Liver (tissue), 9 donors: Measurements from ENCODE around the gene MUS81. TPM values are rescaled to one million over a fixed set of nuclear protein-coding genes. Genes with fewer than 3 reads are reported as not detected.

Experiments used
- DNase-seq: peaks from one replicate; pipeline ENCODE4 v3.0.0-alpha.2; 2017; ENCODE audit warnings: low spot score
- H3K27ac ChIP-seq, 2 donors: one replicate each; pipeline ENCODE4 v1.7.0; 2013; ENCODE audit warnings: inconsistent platforms in 2 of 2, low read length in 2 of 2, control low read depth in 1 of 2, low read depth in 1 of 2, mild to moderate bottlenecking in 1 of 2
- H3K27me3 ChIP-seq, 4 donors: one replicate each; pipeline versions ENCODE4 v1.6.1 to v1.7.0; 2013; ENCODE audit warnings: low read length in 3 of 4, inconsistent platforms in 1 of 4, mild to moderate bottlenecking in 1 of 4, moderate library complexity in 1 of 4; ENCODE audit not compliant: control insufficient read depth in 4 of 4, insufficient read depth in 4 of 4
- H3K36me3 ChIP-seq, 4 donors: one replicate each; pipeline versions ENCODE4 v1.6.1 to v1.7.0; 2013; ENCODE audit warnings: low read length in 3 of 4, mild to moderate bottlenecking in 3 of 4, low read depth in 1 of 4, moderate library complexity in 1 of 4; ENCODE audit not compliant: control insufficient read depth in 4 of 4, insufficient read depth in 3 of 4
- H3K4me1 ChIP-seq, 4 donors: one replicate each; pipeline versions ENCODE4 v1.6.1 to v1.7.0; 2013; ENCODE audit warnings: low read length in 3 of 4, mild to moderate bottlenecking in 3 of 4, moderate library complexity in 1 of 4; ENCODE audit not compliant: control insufficient read depth in 4 of 4, insufficient read depth in 4 of 4
- H3K4me3 ChIP-seq, 3 donors: one replicate each; pipeline versions ENCODE4 v1.6.1 to v1.7.0; 2013; ENCODE audit warnings: low read length in 3 of 3, control low read depth in 1 of 3, low read depth in 1 of 3, mild to moderate bottlenecking in 1 of 3
- H3K9ac ChIP-seq, 2 donors: one replicate each; pipeline ENCODE4 v1.7.0; 2013; ENCODE audit warnings: low read length in 2 of 2, mild to moderate bottlenecking in 2 of 2, moderate library complexity in 2 of 2, control low read depth in 1 of 2, low read depth in 1 of 2
- H3K9me3 ChIP-seq, 4 donors: one replicate each; pipeline versions ENCODE4 v1.6.1 to v1.7.0; 2013; ENCODE audit warnings: low read length in 3 of 4; ENCODE audit not compliant: control insufficient read depth in 4 of 4
- CTCF ChIP-seq: fragments of 150-350 bp; IDR thresholded peaks from 2 replicates; pipeline ENCODE4 v1.5.1; 2017; ENCODE audit warnings: improper control_type of control experiment, low read depth, low read length; ENCODE audit not compliant: missing input control
- EGR1 ChIP-seq, 2 donors: IDR thresholded peaks; 2 replicates each; pipeline ENCODE4 v1.6.1; 2016 to 2018; ENCODE audit warnings: antibody characterized with exemption in 2 of 2, low read depth in 2 of 2
- FOXA1 ChIP-seq: IDR thresholded peaks from 2 replicates; pipeline ENCODE4 v1.6.1; 2016; ENCODE audit warnings: antibody characterized with exemption
- FOXA2 ChIP-seq: IDR thresholded peaks from 2 replicates; pipeline ENCODE4 v1.6.1; 2016; ENCODE audit warnings: antibody characterized with exemption
- GABPA ChIP-seq, 2 donors: IDR thresholded peaks in 1 of 2; conservative IDR thresholded peaks in 1 of 2; 2 replicates each; pipeline ENCODE4 v1.6.1; 2016; ENCODE audit warnings: antibody characterized with exemption in 2 of 2, mild to moderate bottlenecking in 1 of 2, moderate library complexity in 1 of 2
- HNF4A ChIP-seq, 2 donors: conservative IDR thresholded peaks; 2 replicates each; pipeline ENCODE4 v1.6.1; 2016; ENCODE audit warnings: antibody characterized with exemption in 2 of 2, mild to moderate bottlenecking in 2 of 2
- HNF4G ChIP-seq: IDR thresholded peaks from 2 replicates; pipeline ENCODE4 v1.6.1; 2016; ENCODE audit warnings: antibody characterized with exemption
- JUND ChIP-seq, 2 donors: IDR thresholded peaks; 2 replicates each; pipeline ENCODE4 v1.6.1; 2016; ENCODE audit warnings: antibody characterized with exemption in 2 of 2
- MAX ChIP-seq: IDR thresholded peaks from 2 replicates; pipeline ENCODE4 v1.6.1; 2016; ENCODE audit warnings: antibody characterized with exemption
- NR2F2 ChIP-seq: IDR thresholded peaks from 2 replicates; pipeline ENCODE4 v1.6.1; 2016; ENCODE audit warnings: antibody characterized with exemption
- RAD21 ChIP-seq, 2 donors: IDR thresholded peaks; 2 replicates each; pipeline ENCODE4 v1.6.1; 2016; ENCODE audit warnings: antibody characterized with exemption in 2 of 2, mild to moderate bottlenecking in 2 of 2
- REST ChIP-seq: IDR thresholded peaks from 2 replicates; pipeline ENCODE4 v1.6.1; 2016; ENCODE audit warnings: antibody characterized with exemption, mild to moderate bottlenecking
- RXRA ChIP-seq, 2 donors: IDR thresholded peaks; 2 replicates each; pipeline ENCODE4 v1.6.1; 2017 to 2018; ENCODE audit warnings: antibody characterized with exemption in 2 of 2, mild to moderate bottlenecking in 1 of 2
- SP1 ChIP-seq: IDR thresholded peaks from 2 replicates; pipeline ENCODE4 v1.6.1; 2018; ENCODE audit warnings: antibody characterized with exemption, mild to moderate bottlenecking
- TAF1 ChIP-seq: conservative IDR thresholded peaks from 2 replicates; pipeline ENCODE4 v1.6.1; 2016; ENCODE audit warnings: antibody characterized with exemption, mild to moderate bottlenecking
- YY1 ChIP-seq: IDR thresholded peaks from 2 replicates; pipeline ENCODE4 v1.6.1; 2016; ENCODE audit warnings: antibody characterized with exemption, mild to moderate bottlenecking
- ZBTB33 ChIP-seq: IDR thresholded peaks from 2 replicates; pipeline ENCODE4 v1.6.1; 2016; ENCODE audit warnings: antibody characterized with exemption
- WGBS: extraction: QIAGEN DNeasy Blood & Tissue Kit; methylation state at CpG from one replicate; pipeline ENCODE4 v1.1.7; 2013; 5-methylcytosine and 5-hydroxymethylcytosine counted together
- polyA plus RNA-seq, 2 donors: library from polyadenylated mRNA; stranded (reverse) in 1 of 2; unstranded in 1 of 2; fragments of 200-250 nt in 1 of 2; fragments of >200 nt in 1 of 2; fragmentation: Nextera tagmentation in 1 of 2; extraction: Ambion mirVana in 1 of 2; gene quantifications; one replicate each; pipeline versions ENCODE4 v1.2.1 to v1.2.3, GENCODE V29; 2013 to 2015
- total RNA-seq, 2 donors: library from RNA; depleted of rRNA; stranded (reverse); fragments of >200 nt; gene quantifications; one replicate each; pipeline ENCODE4 v1.2.3, GENCODE V29; 2014
- TF ChIP-seq, protein P1 (sequence below): IDR thresholded peaks from 2 replicates; pipeline ENCODE4 v1.6.1; 2016; ENCODE audit warnings: antibody characterized with exemption
- donor health status: healthy.
- donor health status: healthy.
- donor health status: healthy.
- donor health status: healthy.
- donor health status: healthy.

Gene MUS81
- total and polyA plus RNA-seq, 4 donors: 11.0 to 24.7 (median 16.5) TPM

GRCh38 chr11:65867284-65868071, 7.2 kb downstream of the MUS81 start:
- Histone ChIP-seq H3K4me3 (no peak overlapping the region), H3K27ac (no peak overlapping the region), H3K9ac (no peak overlapping the region), H3K36me3 (peaks cover 16 to 42% (median 21%) of the 10 kb centered on the region in 4 donors), H3K4me1 (peaks cover 0 to 10% (median 1%) of the 10 kb centered on the region in 4 donors), H3K27me3 (no peaks in the 10 kb centered on the region), H3K9me3 (no peaks in the 10 kb centered on the region)
- 78% methylated on average over 29 of the region's 29 CpGs for WGBS
- DNase-seq: no peak
- TF ChIP-seq, protein P1, sequence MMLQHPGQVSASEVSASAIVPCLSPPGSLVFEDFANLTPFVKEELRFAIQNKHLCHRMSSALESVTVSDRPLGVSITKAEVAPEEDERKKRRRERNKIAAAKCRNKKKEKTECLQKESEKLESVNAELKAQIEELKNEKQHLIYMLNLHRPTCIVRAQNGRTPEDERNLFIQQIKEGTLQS: no peak
- TF ChIP-seq JUND (IDR thresholded peaks at IDR 0.05): no peak
- no peak for TF ChIP-seq TAF1
- no peak for TF ChIP-seq CTCF
- TF ChIP-seq NR2F2: no peak
- no peak for TF ChIP-seq HNF4G
- no peak for TF ChIP-seq RAD21 (IDR thresholded peaks at IDR 0.05)
- TF ChIP-seq REST: no peak
- TF ChIP-seq RXRA (IDR thresholded peaks at IDR 0.05): no peak
- TF ChIP-seq MAX: no peak
- no peak for TF ChIP-seq FOXA1
- TF ChIP-seq EGR1 (IDR thresholded peaks at IDR 0.05; ENCODE audit: low read depth in 2 of 2): no peak
- TF ChIP-seq SP1: no peak
- no peak for TF ChIP-seq GABPA (IDR thresholded peaks at IDR 0.05 in 1 of 2, conservative IDR thresholded peaks at IDR 0.05 in 1 of 2)
- no peak for TF ChIP-seq ZBTB33
- no peak for TF ChIP-seq YY1
- no peak for TF ChIP-seq HNF4A (conservative IDR thresholded peaks at IDR 0.05)
- no peak for TF ChIP-seq FOXA2
